ENCODE measurements around the gene FZR1. TPM values are rescaled to one million over a fixed set of nuclear protein-coding genes. Genes with fewer than 3 reads are reported as not detected.

FZR1 gene
- total and polyA plus RNA-seq, 2 of the 13 experiments (the other 11 are each of a cell fraction or from before 2014, with no cell fraction given), result 29.0 to 30.8 TPM

- Histone ChIP-seq H3K4me1 (ENCODE audit: insufficient read depth, low read length) (no peaks in the 10 kb centered on the region), H3K27me3 (ENCODE audit: control insufficient read depth in 1 of 2, insufficient read depth in 2 of 2, low read length in 2 of 2) (no peaks in the 10 kb centered on the region), H3K4me2 (ENCODE audit: low read depth, low read length) (no peak overlapping the region), H3K9me3 (ENCODE audit: low read length) (no peaks in the 10 kb centered on the region), H3K9ac (ENCODE audit: insufficient read depth, low read depth, low read length) (no peak overlapping the region), H3K27ac (ENCODE audit: extremely low read length, insufficient read depth, low read length) (no peak overlapping the region), H3K4me3 (replicated peaks in 1 of 3; ENCODE audit: insufficient read depth in 1 of 3, low read depth in 2 of 3, low read length in 3 of 3) (no peak overlapping the region), H3K79me2 (ENCODE audit: insufficient read depth, low read length) (no peaks in the 10 kb centered on the region), H2AFZ (ENCODE audit: low read length) (no peak overlapping the region), H3K36me3 (replicated peaks in 1 of 2; ENCODE audit: control insufficient read depth in 1 of 2, insufficient read depth in 2 of 2, low read length in 2 of 2) (peaks cover 3 to 10% of the 10 kb centered on the region in 2 experiments; a peak in 3 of 5 replicates), H4K20me1 (ENCODE audit: insufficient read depth, low read length) (no peaks in the 10 kb centered on the region)
- DNase-seq (ENCODE audit: low spot score) (no peak), FAIRE-seq (no peak), ATAC-seq (no peak)
- no peak for TF ChIP-seq SIN3B (IDR thresholded peaks at IDR 0.05; ENCODE audit: low read length)
- TF ChIP-seq, protein P1, sequence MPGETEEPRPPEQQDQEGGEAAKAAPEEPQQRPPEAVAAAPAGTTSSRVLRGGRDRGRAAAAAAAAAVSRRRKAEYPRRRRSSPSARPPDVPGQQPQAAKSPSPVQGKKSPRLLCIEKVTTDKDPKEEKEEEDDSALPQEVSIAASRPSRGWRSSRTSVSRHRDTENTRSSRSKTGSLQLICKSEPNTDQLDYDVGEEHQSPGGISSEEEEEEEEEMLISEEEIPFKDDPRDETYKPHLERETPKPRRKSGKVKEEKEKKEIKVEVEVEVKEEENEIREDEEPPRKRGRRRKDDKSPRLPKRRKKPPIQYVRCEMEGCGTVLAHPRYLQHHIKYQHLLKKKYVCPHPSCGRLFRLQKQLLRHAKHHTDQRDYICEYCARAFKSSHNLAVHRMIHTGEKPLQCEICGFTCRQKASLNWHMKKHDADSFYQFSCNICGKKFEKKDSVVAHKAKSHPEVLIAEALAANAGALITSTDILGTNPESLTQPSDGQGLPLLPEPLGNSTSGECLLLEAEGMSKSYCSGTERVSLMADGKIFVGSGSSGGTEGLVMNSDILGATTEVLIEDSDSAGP (CRISPR knock-in tag; IDR thresholded peaks at IDR 0.05; ENCODE audit: borderline replicate concordance), result 0 out of 2 replicates have a peak, but pooled peaks have one; percentile 20
- TF ChIP-seq ARID4A (CRISPR knock-in tag; IDR thresholded peaks at IDR 0.05; ENCODE audit: borderline replicate concordance), result 0 out of 2 replicates have a peak, but pooled peaks have one; percentile 17
- TF ChIP-seq ZNF572 (CRISPR knock-in tag; IDR thresholded peaks at IDR 0.05), result no peak
- TF ChIP-seq HDAC1 (CRISPR knock-in tag; IDR thresholded peaks at IDR 0.05), result 0 out of 2 replicates have a peak, but pooled peaks have one; percentile 21
- in situ Hi-C loops (cut with HindIII; ENCODE audit: extremely low pct_ligation_motif_present, low pct_unique_long_range_greater_than_20kb), result no loop called here
- CTCF ChIA-PET (ENCODE audit: low intra/inter-chr PET ratio, low total read pairs), result interaction anchor here (1.2 to 2.3 kb wide), 2 partner anchors 30 to 41 kb away, joined by 5 to 14 read pairs; no protein-coding TSS in a partner anchor
- WGBS (ENCODE audit: low lambda C conversion rate), result 100% methylated on average over 9 of the region's 10 CpGs
- intact Hi-C loops (cut with micrococcal nuclease; ENCODE audit: unreplicated experiment), result loop anchor here (1.0 kb wide), 1 partner anchor 30 kb away; no protein-coding TSS in a partner anchor
- POLR2A ChIA-PET, result interaction anchor here (0.9 kb wide), 1 partner anchor 14 kb away, joined by 3 read pairs; no protein-coding TSS in a partner anchor
- no TSS peak for BruUV-seq (replicated peaks)
These were observed 39.5 kb downstream of the FZR1 start for GRCh38 chr19:3545669-3546034.

Data from HepG2 (cell line).